Measurements from ENCODE around the gene THAP3.

Gene THAP3

GRCh38 chr1:6586404-6586816 is 38.3 kb upstream of the THAP3 start:
- DNase-seq (ENCODE audit: insufficient read length, low spot score), result no peak
- no peak for TF ChIP-seq CTCF (IDR thresholded peaks at IDR 0.05; ENCODE audit: insufficient read depth, missing control alignments)
- FAIRE-seq, result no peak

GRCh38 chr1:6587261-6588005 is 37.2 kb upstream of the THAP3 start:
- FAIRE-seq (no peak), DNase-seq (ENCODE audit: insufficient read length, low spot score) (no peak)
- no peak for TF ChIP-seq CTCF (IDR thresholded peaks at IDR 0.05; ENCODE audit: insufficient read depth, missing control alignments)

GRCh38 chr1:6588128-6588892 is 36.4 kb upstream of the THAP3 start:
- no peak for TF ChIP-seq CTCF (IDR thresholded peaks at IDR 0.05; ENCODE audit: insufficient read depth, missing control alignments)
- DNase-seq (ENCODE audit: insufficient read length, low spot score), result no peak
- FAIRE-seq, result no peak

GRCh38 chr1:6588893-6589520 is 35.7 kb upstream of the THAP3 start:
- no peak for DNase-seq (ENCODE audit: insufficient read length, low spot score)

GRCh38 chr1:6590046-6590445 is 34.6 kb upstream of the THAP3 start:
- FAIRE-seq, result no peak
- TF ChIP-seq CTCF (IDR thresholded peaks at IDR 0.05; ENCODE audit: insufficient read depth, missing control alignments), result no peak
- no peak for DNase-seq (ENCODE audit: insufficient read length, low spot score)

More at GRCh38 chr1:6588893-6589520, 35.7 kb upstream of the THAP3 start:
- FAIRE-seq, result no peak
- no peak for TF ChIP-seq CTCF (IDR thresholded peaks at IDR 0.05; ENCODE audit: insufficient read depth, missing control alignments)

- no peak for TF ChIP-seq CTCF (IDR thresholded peaks at IDR 0.05; ENCODE audit: insufficient read depth, missing control alignments)
- no peak for DNase-seq (ENCODE audit: insufficient read length, low spot score)
Measured at GRCh38 chr1:6591222-6591621, 33.4 kb upstream of the THAP3 start.

More at GRCh38 chr1:6591222-6591621, 33.4 kb upstream of the THAP3 start:
- no peak for FAIRE-seq
